NOMO-1 treated with dmso at 0.1 percent for 144 hours (cell line): ENCODE data around the gene HAO2.

Source experiments
- DNase-seq: peaks from one replicate; lab custom pipeline; 2025; ENCODE audit not compliant: unreplicated experiment; lab: John Stamatoyannopoulos, UW

Gene HAO2

DNA sequence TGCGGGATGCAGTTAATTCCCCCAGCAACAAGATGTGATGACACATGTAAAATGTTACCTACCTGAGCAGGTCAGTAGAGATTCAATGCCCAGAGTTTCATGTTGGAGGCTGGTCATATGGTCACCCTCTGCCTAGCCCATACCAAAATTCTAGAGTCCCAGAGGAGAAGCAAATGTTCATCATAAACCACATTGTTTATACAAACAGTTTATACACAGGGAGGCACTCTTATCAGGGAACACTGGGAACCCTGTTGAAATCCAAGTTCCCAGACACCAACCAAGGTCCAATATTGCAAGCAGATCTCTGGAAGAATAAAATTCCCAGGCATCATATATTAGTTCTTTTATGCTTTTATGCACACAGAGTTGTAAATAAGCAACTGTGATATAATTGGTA, 10.5 kb downstream of the HAO2 start:
- DNase-seq, result no peak

DNA sequence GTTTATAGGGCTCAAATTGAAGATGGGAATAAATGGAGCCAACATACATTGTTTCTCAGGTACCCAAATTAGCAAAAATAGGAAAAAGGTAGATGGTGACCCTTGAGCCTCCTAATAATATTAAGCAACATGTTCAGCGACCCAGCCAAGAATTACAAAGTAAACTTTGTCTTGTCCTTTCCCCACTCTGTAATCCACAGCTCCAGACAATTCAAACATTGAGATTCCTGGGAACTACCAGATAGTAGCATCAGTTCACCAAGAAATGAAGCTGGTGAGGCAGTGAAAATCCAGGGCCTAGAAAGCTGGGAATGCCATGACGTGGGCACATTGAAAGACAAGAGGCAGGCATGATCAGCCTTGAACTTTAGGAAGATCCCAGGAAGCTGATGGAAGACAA, 11.7 kb downstream of the HAO2 start:
- DNase-seq, result no peak

DNA sequence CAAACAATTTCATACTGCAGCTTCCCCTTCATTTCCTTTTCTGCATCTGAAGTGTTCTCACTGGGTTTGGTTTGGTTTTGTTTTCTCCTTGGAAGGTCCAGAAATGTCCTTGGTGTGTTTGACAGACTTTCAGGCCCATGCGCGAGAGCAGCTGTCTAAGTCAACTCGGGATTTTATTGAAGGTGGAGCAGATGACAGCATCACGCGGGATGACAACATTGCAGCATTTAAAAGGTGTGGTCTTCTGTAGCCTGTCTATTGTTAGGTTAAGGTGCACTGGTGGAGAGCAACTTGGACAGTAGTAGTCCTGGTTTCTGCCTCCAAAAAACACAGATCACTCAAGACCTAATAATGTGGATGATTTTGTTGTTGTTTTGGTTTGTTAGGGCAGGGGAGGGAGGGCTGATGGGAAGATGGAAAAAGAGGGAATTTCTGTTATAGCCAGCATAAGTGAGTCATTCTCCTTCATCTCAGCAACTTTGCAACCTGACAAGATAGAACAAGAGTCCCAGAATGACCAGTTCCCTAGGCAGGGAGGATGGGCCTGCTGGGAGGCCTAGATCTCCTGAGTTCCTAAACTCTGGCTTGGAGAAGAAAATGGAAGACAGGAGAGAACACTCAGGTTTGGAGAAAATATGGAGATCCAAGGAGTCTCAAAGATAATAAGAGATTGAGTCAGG, 12.5 kb downstream of the HAO2 start:
- DNase-seq, result no peak

DNA sequence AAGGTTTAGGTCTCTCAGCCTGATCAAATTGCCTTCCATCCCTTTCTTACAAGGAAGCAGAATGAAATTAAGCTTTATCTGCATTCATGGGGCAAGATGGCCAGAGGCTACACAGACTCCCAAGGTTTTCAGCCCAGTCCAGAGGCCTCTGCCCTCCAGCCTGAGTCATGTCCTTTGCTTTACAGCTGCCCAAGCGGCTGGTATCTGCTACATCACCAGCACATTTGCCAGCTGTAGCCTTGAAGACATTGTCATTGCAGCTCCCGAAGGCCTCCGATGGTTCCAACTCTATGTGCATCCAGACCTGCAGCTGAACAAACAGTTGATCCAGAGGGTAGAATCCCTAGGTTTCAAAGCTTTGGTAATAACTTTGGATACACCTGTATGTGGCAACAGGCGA, 16.0 kb downstream of the HAO2 start:
- no peak for DNase-seq

DNA sequence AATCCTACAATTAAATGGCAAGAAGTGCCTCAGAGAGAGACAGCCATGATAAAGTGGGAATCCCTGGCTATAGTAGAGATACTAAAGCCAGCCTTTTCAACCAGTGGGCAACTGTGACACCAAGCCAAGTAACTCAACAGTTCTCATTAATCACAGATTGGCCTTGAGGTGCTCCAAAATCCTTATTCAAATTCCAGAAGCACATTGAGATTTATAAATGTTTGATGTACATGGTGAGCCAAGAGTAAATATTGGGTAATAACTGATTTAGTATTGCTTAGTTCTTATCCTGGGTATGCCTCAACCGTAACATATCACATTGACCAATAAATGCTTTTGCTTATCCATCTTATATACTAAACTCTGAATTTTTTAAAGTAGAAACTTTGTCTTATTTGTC, 17.1 kb downstream of the HAO2 start:
- DNase-seq, result no peak

DNA sequence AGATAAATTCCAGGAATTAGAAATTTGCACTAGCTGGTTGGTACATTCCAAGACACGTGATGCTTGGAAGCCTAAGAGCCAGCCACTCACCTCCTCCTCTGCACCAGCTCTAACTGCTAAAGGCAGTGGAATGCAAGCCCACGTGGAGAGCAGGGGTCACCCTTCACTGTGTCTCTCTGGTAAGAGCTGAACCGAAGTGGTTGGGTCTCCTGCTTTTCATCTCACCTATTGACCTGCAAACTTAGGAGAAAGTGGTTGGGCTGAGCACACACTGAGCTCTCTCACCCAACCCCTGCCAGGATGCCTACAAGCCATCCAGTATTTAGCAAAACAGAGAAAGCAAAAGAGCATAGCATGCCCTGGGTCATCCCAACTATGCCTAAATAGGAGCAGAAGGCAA, 19.3 kb downstream of the HAO2 start:
- DNase-seq, result no peak

DNA sequence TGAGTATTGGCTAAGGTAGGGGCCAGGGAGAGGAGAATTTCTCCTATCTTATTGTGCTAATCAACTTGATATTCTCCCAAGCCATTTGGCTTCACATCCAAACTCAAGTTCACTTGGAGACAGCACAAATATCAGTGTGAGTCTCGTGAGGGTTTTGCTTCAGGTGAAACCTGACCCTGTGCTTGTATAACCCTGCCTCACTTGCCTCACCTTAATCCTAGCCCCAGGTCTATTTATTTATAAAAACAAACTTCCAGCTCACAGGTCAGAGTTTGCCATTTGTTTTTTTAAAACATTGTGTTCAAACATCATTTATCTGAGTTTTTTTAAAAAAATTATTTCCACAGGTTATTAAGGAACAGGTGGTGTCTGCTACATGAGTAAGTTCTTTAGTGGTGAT, 19.9 kb downstream of the HAO2 start:
- DNase-seq, result no peak

DNA sequence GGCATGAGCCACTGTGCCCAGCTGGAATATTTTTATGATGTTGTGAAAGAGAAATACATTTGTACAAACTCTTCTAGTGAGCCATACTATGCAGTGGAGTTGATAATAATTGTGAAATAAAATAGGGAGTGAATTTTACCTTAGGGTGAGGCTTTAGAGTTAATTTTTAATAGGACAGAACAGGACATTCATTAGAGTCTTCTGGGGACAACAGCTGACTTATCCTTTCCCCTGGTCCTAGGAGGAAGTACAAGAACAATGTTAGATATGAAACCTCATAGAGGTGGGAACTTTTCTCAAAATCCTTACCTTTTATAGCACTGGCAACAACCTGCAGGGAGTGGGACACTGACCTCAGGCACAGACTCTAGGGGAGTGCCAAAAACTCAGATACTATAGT, 21.9 kb downstream of the HAO2 start:
- no peak for DNase-seq

DNA sequence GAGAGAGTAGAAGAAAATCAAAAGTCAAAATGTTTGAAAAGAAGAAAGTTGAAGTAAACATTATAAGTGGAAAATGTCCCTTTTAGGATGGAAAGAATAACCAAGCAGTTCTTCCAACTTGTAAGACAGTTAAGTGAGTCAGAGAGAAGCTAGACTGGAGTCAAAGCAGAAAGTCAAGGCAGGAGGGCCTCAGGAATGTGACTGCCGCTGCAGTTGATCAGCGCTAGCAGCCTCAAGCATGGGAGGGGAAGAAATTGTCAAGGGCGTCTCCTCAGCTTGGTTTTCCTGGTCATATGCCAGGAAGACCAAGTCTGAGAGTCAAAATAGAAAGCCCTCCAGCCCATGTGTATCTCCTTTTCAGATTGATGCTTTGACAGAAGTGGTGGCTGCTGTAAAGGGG, 23.2 kb downstream of the HAO2 start:
- no peak for DNase-seq

DNA sequence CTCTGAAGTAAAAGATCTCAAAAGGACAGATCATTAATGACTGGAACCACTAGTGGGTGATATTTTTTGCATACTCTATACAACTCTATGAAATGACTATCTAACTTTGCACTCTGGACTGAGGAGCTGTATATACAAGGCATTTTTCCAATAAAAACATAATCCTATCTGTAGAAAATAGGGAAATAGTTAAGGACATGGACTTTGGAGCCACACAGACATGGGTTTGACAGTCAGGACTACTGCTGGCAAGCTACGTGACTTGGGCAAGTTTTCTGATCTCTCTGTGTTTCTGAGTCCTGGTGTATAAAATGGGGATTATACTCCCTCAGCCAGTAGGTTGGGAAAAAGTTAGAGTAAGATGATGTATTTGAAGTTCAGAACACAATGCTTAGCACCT, 25.5 kb downstream of the HAO2 start:
- DNase-seq, result no peak

DNA sequence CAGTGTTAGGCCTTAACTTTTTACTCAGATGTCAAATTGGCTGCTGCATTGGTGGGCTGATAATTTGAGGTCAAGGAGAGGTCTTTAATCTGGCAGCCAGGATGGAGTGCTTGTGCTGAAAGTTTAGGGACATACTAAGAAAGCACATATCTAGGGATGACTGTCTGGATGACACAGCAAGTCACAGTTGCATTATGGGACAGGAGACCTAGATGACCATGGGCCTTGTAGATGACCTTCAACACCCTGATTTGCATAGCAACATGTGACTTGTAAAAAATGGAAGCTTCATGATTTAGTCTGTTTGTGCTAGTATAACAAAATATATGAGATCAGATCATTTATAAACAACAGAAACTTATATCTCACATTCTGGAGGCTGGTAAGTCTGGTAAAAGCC, 28.4 kb downstream of the HAO2 start:
- no peak for DNase-seq

DNA sequence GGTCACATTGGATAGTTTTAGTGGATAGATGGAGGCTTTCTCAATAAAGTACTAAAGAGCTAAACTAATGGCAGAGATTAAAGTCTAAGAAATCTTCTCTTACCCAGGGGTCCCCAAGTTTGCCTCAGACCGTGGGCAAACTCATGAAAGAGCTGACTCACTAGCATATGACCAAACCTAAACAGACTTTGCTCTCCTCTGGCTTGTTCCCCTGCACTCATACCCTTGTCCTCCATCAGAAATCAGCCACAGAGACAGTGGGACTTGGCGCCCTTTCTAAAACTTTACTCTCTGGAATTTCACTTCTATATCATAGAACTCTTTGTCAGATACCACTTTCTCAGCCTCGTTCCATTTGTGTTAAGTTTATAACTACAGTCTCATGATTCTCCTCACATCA, 29.4 kb downstream of the HAO2 start:
- DNase-seq, result no peak

DNA sequence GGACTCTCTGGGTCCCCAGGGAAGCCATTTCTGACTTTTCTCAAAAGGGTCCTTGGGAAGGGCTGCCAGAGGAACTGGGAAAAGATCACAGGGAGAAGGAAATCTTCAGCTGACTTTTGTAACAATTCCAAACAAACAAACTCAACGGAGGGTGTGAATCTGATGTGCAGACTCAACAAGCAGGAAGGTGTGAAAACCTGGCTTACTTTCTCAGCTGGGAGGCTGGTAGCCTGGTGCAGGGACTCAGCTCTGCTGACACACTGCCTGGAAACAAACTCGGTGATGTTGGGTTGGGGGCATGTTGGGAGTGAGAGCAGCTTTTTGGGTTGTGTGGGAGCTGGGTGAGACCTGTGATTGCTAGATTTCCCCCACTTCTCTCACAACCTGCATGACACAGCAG, 36.2 kb downstream of the HAO2 start:
- no peak for DNase-seq

DNA sequence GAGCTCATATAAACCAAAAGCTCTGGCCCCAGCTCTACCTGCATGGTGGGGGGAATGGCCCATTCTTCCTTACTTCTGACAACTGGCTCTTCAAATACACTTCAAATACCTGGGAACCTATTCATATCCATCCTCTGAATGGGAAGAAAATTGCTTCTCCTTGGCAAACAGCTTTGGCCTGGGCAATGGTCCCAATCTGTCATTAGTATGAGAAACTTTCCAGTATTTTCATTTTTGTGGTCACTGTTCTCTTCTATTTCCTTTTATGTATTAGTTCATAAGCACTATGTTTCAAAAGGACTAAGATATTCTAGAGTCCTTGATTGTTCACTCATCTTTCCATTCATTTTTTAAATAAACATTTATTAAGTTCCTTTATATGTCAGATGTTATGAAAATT, 41.1 kb downstream of the HAO2 start:
- no peak for DNase-seq

DNA sequence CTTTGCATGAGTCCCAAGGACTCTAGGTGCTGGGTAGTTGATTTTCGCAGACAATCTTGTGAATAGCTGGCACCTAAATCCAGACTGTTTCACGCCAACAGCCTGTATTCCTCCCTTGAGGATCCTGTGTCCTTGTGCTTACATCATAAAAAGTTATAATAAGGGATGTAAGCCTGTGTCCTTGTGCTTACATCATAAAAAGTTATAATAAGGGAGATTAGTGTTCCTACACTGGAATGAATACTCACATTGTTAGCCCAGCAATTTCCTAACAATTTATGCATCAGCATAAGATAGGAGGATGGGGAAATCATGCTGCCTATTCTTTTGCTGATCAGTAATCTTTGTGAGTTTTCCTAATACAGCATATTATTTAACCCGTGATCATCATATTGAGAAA, 42.4 kb downstream of the HAO2 start:
- no peak for DNase-seq

DNA sequence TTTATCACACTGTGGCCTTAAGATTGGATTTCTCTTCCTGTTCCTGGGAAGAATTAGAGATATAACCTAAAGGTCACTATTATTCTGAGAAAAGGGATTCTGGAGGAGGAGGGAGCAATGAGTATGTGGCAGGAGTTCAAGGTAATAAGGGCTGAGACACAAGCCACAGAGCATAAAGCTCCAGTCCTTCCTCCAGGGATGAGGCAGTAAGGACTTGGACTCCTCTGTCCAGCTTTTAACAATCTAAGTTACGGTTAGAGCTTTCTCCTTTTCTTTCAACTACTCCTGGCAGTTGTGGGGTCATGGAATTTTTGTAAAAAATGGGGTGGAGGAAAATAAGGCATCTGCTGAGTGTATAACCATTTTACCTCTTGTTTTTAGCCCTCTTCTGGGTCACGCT, 46.4 kb downstream of the HAO2 start, which contains the start of gene HSD3B2:
Gene HSD3B2 (plus strand): TSS at position 201 of the 400 bp plus-strand sequence. CDS start 270 bp downstream, outside the sequence.
- no peak for DNase-seq

DNA sequence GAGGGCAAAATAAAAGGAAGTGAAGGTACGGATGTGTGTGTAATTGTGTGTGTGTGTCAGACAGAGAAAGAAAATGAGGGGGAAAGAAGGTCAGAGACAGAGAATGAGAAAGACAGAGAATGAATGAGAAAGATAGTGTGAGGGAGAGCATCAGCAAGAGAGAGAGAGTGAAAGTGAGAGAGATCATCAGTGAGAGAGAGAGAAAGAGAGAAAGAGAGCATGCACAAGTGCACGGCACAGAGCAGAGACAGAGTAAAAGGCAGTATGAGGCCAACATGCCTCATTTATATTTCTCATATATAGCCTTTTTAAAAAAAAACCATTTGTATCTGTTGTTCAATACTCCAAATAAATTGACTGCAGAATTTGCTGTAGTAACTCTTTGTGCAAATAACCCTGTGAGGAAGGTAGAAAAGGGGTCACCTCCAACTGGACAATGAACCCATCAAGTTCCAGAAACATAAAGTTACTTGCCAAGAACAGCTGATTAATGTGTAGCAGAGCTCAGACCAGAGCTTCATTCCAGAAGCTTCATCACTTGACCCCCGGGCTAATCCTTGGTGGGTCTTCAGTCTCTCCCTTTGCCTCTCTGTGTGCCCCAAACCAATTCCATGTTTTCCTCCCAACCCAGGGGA, 47.5 kb downstream of the HAO2 start:
- DNase-seq, result no peak

DNA sequence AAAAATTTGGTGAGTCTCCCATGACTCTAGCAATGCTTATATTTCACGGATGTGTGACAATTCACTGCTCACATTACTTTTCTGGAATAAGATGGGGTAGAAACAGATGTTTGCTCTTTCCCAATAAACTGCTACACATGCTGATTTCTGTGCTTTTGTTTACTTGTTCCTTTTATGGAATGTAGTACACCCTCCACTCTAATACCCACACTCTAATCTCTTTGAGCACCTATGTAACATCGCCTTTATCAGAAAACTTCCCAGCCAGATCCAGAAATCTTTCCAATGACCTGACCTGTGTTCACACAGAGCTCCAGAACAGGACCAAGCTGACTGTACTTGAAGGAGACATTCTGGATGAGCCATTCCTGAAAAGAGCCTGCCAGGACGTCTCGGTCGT, 50.5 kb downstream of the HAO2 start:
- no peak for DNase-seq

DNA sequence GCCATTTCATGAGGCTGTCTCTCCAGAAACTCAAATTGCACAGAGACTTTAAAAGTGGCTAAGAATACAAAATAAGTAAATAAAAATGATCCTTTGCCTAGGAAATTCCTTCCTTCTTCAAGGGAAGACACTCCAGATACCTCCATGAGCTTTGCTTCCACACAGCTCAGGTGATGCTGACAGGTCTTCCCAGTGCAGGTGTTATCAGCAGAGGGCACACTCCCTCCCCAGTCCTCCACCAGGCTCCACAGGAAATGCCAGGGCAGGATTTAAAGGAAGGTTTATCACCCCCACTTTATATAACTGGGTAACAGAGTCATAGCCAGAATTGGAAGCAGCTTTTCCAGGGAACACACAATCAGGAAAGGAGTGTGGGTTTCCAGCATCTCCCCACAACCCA, 52.1 kb downstream of the HAO2 start:
- no peak for DNase-seq

DNA sequence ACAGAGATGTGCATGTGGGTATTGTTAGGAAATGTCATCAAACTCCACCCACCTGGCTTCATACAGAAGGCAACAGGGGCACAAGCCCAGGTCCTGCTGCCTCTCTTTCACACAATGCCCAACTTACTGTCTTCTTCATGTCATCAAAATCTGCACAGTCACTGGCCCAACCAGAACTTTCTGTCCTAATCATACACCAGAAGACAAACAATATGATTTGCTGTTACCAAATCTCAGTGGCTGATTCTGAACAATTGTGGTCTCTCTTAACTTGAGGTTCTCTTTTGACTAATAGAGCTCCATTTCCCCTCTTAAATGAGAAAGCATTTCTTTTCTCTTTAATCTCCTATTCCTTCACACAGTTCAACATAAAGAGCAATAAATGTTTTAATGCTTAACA, 54.0 kb downstream of the HAO2 start:
- DNase-seq, result no peak

DNA sequence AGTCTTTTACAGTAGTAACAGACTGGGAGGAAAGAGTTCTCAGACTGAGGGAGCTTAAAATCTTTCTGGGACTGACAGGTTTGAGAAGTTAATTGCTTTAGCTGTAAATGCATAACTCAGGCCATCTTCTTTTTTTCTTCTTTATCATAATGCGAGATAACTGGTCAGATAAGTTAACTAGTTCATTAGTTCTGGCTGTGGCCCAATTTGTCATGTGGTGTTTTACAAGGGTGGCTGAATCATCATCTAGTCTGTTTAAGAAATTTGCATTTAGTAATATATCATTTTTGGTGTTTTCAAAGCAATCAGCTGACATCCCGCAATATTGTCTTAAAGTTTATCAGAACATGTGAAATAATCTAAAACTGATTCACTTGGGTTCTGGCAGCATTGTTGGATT, 60.4 kb downstream of the HAO2 start:
- no peak for DNase-seq

DNA sequence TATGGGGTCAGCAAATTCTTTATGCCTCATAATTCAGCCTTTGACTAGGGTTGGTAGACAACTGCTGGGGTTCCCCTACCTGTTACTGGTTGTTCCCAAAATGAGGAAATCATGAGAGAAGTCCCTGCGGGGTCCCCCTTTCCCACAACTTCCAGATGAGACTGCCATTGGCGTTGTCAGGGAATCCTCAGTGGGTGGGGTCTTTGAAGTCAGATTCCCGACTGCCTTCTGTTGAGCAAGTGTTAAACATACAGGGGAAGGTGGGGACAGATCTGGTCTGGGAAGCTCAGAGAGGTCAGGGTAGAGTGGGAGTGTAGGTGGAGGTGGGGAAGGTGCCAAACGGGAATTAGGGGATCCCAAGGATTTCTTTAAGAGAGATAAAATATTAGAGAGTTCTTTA, 61.1 kb downstream of the HAO2 start:
- no peak for DNase-seq

DNA sequence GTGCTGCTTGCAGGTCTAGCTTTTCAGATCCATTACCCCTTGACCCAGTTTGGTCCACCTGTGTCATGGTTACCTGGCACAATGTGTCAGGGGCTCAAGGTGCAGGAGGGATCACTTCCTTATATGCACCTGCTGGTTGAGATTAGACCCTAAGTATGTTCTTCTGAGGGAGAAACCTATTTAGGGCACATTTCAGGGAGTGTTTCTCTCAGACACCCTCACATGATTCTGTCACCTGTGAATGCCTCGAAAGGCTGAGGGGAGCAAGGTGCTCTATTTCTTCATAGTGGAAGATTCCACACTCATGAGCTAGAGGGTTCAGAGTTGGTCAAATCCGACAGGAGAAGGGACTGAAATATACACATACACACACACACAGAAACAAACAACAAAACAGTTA, 61.9 kb downstream of the HAO2 start:
- DNase-seq, result no peak
